NCI-H774 (cell line): ENCODE data around the gene PSD2.

Experiments used
- DNase-seq: peaks from one replicate; lab custom pipeline; 2025; lab: John Stamatoyannopoulos, UW

PSD2 gene

GRCh38 chr5:139763280-139763929 lies 32.2 kb upstream of the PSD2 start:
- DNase-seq = no peak

GRCh38 chr5:139763930-139764791 lies 31.4 kb upstream of the PSD2 start:
- peak; percentile 14 for DNase-seq

- DNase-seq = no peak
These were observed 30.7 kb upstream of the PSD2 start for GRCh38 chr5:139764886-139765408.

- DNase-seq = peak; percentile 73
These were observed 30.0 kb upstream of the PSD2 start for GRCh38 chr5:139765409-139766217.

- DNase-seq = no peak
These were observed 27.6 kb upstream of the PSD2 start for GRCh38 chr5:139767960-139768359.

- DNase-seq = no peak
These were observed 26.7 kb upstream of the PSD2 start for GRCh38 chr5:139768807-139769465.

GRCh38 chr5:139769477-139769876 lies 26.1 kb upstream of the PSD2 start:
- DNase-seq = no peak

GRCh38 chr5:139770722-139771121 lies 24.9 kb upstream of the PSD2 start:
- no peak for DNase-seq

GRCh38 chr5:139772089-139772791 lies 23.4 kb upstream of the PSD2 start:
- DNase-seq = no peak

- no peak for DNase-seq
These were observed 22.5 kb upstream of the PSD2 start for GRCh38 chr5:139772927-139773690.

GRCh38 chr5:139774980-139775661 lies 20.5 kb upstream of the PSD2 start:
- peak; percentile 33 for DNase-seq

GRCh38 chr5:139775872-139776271 lies 19.7 kb upstream of the PSD2 start:
- DNase-seq = no peak

GRCh38 chr5:139776861-139777260 lies 18.7 kb upstream of the PSD2 start:
- DNase-seq = no peak

GRCh38 chr5:139783436-139783965 lies 12.1 kb upstream of the PSD2 start:
- no peak for DNase-seq

- no peak for DNase-seq
These were observed 11.1 kb upstream of the PSD2 start for GRCh38 chr5:139784488-139784887.

- DNase-seq = no peak
These were observed 8.4 kb upstream of the PSD2 start for GRCh38 chr5:139787257-139787567.

- DNase-seq = peak; percentile 74
These were observed 7.9 kb upstream of the PSD2 start for GRCh38 chr5:139787568-139788293.

- DNase-seq = no peak
These were observed 7.2 kb upstream of the PSD2 start for GRCh38 chr5:139788294-139788910.
